NCI-H526 treated with DMSO at 0.1 percent for 48 hours (cell line): ENCODE results near the gene CLIC4.
"Not testable (repeated sequence)": the region's sequence is repeated elsewhere in the genome, so short reads cannot be mapped to it uniquely, and the experiment has no call there.

Source experiments
- DNase-seq: peaks from one replicate; lab custom pipeline; 2025; lab: John Stamatoyannopoulos, UW

Gene CLIC4

GRCh38 chr1:24748191-24749121 lies 3.2 kb downstream of the CLIC4 start:
- DNase-seq = no peak

DNA sequence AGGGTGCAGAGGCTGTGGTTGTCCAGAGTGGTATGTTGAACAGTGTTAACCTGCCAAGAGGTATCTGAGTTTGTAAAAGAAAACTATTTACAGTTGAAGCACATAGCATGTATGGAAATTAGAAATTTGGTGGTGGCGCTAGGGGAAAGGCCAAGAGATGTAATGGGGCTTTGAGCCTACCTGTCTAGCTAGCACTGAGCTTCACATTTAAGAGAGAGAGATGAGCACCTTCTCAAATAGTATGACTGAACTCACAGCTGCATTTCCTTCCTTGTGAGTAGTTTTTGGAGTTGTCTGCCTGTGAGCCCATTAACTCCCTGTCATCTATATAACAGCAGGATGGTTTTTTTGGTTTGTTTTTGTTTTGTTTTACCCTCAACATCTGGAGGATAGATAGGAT lies 4.0 kb downstream of the CLIC4 start:
- no peak for DNase-seq

DNA sequence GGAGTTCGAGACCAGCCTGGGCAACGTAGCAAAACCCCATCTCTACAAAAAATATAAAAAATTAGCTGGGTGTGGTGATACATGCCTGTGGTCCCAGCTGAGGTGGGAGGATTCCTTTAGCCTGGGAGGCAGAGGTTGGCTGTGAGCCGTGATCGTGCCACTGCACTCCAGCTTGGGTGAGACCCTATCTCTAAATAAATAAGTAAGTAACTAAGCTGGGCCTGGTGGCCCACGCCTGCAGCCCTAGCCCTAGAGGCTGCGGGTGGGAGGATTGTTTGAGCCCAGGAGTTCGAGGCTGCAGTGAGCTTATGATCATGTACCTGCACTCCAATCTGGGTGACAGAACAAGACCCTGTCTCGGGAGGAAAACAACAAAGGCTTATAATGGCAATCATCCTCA lies 4.6 kb downstream of the CLIC4 start:
- no peak for DNase-seq

DNA sequence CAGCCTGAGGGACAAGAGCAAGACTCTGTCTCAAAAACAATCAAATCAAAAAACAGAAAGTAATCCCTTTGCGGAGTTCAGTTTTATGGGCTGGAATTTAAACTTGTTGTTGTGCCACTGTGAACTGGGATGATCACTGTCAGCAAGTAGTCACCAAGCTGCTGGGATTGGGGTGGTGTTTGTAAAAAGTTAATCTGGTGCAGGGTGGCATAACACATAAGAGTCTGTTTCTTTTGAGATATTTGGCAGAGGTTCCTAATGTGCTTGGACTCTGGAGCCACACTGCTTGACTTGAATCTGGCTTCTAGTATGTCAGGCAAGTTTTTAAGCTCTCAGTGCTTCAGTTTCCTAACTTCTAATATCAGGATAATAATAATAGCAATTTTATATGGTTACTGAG lies 6.6 kb downstream of the CLIC4 start:
- no peak for DNase-seq

DNA sequence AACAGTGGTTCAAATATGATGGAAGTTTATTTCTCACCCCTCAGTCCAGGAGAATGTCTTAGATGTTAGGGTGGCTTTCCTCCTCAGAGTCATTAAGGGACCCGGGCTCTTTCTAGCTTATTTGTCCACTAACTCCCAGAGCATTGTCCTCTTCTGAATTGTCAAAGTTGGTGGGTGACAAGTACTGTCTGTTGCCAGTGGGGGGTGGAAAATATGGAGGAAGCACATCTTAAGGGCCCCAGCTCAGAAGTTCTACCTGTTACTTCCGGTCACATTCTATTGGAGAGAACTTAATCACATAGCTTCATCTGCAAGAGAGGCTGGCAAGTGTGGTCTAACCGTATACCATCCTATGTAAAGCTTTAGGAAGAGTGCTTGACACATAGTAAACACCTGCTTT lies 7.1 kb downstream of the CLIC4 start:
- no peak for DNase-seq

- no peak for DNase-seq
Observed at GRCh38 chr1:24754229-24754628, 9.0 kb downstream of the CLIC4 start.

DNA sequence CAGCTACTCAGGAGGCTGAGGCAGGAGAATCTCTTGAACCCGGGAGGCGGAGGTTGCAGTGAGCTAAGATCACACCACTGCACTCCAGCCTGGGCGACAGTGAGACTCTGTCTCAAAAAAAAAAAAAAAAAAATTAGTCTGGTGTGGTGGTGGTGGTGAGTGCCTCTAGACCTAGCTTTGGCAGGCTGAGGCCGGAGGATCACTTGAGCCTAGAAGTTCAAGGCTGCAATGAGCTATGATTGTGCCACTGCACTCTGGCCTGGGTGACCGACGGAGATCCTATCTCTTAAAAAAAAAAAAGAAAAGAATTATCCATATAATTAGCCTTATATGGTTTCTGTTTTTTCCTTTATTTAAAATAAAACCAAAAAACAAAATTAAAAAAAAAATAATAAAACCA lies 10.1 kb downstream of the CLIC4 start:
- not testable (repeated sequence) for DNase-seq

DNA sequence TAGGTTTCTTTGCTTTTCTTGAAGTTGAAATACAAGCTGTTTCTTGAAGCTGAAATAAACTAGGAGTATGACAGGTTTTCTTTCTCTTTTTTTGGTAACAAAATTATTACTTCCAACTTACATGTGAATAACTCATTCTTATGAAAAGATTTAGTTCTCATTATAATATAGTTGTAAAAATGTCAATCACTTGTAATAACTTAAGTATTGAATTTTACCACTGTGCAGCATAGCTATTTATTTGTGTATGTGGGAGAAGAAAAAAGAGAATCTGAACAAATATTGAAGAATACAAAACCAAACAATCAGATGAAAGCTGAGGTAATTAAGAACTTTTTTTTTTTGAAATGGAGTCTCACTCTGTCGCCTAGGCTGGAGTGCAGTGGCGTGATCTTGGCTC lies 11.1 kb downstream of the CLIC4 start:
- DNase-seq = no peak

- no peak for DNase-seq
Observed at GRCh38 chr1:24759492-24759891, 14.2 kb downstream of the CLIC4 start.

- DNase-seq = no peak
Observed at GRCh38 chr1:24761582-24761981, 16.3 kb downstream of the CLIC4 start.

DNA sequence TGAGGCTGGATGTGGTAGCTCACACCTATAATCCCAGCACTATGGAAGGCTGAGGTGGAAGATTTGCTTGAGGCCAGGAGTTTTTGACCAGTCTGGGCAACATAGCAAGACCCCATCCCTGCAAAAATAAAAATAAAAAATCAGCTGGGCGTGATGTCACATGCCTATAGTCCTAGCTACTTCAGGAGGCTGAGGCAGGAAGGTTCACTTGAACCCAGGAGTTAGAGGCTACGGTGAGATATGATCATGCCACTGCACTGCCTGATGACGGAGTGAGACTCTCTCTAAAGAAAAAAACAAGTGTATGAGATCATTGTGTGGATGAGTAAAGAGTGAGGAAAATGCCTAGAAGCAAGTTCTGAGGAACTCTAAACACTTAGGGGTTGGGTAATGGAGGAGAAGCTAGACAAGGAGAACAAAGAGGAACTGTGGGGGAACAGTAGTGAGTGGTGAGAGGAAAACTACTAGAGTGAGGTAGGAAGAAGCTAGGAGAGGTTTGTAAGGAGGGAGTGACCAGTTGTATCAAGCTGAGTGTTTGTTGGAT lies 17.0 kb downstream of the CLIC4 start:
- no peak for DNase-seq

DNA sequence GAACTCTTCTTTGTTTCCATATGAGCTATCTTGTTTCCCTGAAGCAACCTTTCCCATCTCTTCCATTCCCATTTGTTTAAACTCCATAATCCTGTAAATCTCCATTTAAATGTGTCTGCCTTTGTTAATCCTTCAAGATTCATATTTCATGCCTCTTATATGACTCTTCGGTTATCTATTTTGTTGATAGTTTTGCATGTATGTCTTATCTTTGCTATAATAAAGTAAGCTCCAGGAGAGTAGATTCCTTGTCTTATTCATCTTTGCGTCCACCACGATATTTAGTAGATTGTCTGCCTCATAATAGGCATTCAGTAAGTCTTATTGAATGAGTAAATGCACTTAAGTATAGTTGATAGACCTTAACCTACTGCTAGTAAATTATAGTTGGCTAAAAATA lies 18.4 kb downstream of the CLIC4 start:
- no peak for DNase-seq

DNA sequence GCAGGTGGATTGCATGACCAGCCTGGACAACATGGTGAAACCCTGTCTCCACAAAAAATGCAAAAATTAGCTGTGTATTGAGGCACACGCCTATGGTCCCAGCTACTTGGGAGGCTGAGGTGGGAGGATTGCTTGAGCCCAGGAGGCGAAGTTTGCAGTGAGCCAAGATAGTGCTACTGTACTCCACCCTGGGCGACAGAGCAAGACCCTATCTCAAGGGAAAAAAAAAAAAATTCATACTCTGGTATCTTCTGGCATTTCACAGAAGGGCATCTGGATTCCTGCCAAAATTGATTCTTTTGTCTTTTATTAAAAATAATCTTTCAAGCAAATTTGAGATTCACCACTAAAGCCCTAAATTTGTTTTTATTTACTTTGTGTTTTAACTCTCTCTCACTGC lies 19.2 kb downstream of the CLIC4 start:
- DNase-seq = no peak

DNA sequence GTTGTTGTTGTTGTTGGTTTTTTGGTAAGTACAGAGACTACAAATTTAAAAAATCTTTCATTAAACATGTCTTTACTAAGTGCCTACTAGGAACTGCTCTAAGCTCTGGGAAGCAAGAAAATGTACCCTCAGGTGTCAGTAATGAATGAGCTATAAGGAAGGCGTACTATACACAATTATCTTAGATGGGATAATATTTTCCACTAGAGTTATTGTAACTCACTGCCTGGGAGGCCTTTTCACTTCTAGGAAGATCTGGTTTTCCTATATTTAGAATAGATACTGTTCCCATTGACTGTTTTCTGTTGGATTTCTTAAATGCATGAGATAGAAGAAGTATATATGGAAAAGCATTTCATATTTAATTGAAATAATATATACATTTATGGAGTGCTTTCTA lies 19.6 kb downstream of the CLIC4 start:
- DNase-seq = no peak

- DNase-seq = no peak
Observed at GRCh38 chr1:24765308-24765988, 20.2 kb downstream of the CLIC4 start.

DNA sequence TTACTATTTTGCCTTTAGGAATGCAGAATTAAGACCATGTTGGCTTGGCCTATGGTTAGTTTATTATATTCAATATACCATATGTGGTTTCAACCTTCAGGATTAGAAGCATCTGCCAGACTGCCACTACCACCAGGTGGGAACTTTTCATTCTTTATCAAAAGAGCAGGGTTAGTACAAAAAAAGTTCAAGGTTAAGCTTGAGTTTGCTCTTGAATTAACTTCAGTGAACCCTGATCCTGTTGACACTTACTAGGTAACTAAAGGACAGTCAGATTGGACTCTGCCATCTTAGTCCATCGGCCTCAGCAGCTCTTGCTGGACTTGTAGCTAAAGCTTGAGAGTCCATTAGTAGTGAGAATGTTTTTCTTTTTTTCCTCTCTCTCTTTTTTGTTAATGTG lies 22.1 kb downstream of the CLIC4 start:
- DNase-seq = no peak

DNA sequence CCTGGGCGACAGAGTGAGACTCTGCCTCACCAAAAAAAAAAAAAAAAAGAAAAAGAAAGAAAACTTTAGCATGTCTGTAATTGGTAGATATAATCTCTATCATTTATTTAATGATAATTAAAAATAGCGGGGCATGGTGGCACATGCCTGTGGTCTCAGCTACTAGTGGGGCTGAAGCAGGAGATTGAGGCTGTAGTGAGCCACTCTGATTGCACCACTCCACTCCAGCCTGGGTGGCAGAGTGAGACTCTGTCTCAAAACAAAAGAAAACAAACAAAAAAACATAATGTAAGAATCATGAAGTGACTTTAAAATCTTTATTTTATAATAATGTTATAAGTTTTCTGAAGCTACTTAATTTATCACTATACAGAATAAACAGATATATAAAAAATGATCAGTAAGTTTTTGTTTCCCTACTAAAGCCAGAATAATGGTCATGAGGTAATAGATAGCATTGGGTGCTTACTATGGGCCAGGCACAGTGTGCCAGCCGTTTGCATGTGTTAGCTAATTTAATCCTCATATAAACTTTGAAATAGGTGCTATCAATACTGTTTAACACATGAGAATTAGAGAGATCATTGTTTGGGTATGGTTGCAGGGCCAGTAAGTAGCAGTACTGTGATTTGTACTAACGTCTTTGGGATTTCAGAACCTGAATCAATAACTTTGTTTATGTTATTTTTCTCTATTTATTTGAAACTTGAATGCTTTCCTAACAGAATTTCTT lies 23.8 kb downstream of the CLIC4 start:
- no peak for DNase-seq

GRCh38 chr1:24769656-24770651 lies 24.7 kb downstream of the CLIC4 start:
- no peak for DNase-seq

- no peak for DNase-seq
Observed at GRCh38 chr1:24770881-24771280, 25.6 kb downstream of the CLIC4 start.

DNA sequence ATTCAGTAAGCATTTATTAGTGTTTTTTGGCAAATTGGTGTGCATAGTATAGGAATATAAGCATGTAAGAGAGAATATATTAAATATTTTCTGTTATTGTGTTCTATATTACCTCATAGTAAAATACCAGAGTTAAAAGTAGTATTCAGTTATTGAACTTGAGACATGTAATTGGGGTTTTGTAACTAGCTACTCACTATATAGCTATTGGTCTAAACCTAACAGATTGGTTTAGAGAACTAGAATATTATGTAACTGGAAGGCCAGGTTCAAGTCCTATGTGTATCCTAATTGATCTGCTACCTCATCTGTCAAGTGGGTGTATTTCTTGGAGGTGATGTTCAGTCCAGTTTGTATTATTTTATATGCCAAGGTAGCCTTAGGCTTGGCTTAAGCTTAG lies 26.3 kb downstream of the CLIC4 start:
- no peak for DNase-seq

DNA sequence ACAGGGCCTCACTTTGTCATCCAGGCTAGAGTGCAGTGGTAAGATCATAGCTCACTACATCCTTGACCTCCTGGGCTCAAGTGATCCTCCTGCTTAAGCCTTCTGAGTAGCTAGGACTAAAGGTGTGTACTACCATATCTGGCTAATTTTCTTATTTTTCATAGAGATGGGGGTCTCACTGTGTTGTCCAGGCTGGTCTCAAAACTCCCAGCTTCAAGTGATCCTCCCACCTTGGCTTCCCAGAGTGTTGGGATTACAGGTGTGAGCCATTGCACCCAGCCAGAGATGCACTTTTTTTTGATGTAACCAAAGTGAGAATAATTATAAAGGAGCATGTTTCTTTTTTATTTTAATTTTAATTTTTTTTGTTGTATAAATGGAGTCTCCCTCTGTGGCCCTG lies 28.4 kb downstream of the CLIC4 start:
- no peak for DNase-seq
